ENCODE measurements around the gene HRH3. TPM values are rescaled to one million over a fixed set of nuclear protein-coding genes. Genes with fewer than 3 reads are reported as not detected.

The HRH3 gene
- total RNA-seq, 4 donors from 2014 or later = not detected

- H3K36me3 ChIP-seq = no peaks in the 10 kb centered on the region
- TF ChIP-seq EP300 (IDR thresholded peaks at IDR 0.05; ENCODE audit: low read depth) (no peak), POLR2A (IDR thresholded peaks at IDR 0.05) (no peak), POLR2AphosphoS5 (IDR thresholded peaks at IDR 0.05) (no peak), CTCF (IDR thresholded peaks at IDR 0.05) (no peak)
- H3K4me1 ChIP-seq = peaks cover 3 to 15% (median 13%) of the 10 kb centered on the region in 4 donors
- DNase-seq = no peak
- in situ Hi-C loops (cut with MboI; ENCODE audit: low pct_ligation_motif_present in 1 of 4, low pct_unique_long_range_greater_than_20kb in 1 of 4, low sequenced_read_pairs in 3 of 4) = no loop called here
- WGBS, 2 donors (ENCODE audit: low coverage in 1 of 2) = 62% methylated on average over 38 of the region's 38 CpGs; no CpG with 5 or more reads in 1 of the 2 donors
- H3K27ac ChIP-seq = no peak overlapping the region
- intact Hi-C loops (cut with DNase I; ENCODE audit: low total_unique reads) = no loop called here
- peaks cover 90% of the 10 kb centered on the region for H3K27me3 ChIP-seq
- no peak overlapping the region for H3K4me3 ChIP-seq
- H3K9me3 ChIP-seq = no peaks in the 10 kb centered on the region
Measured at GRCh38 chr20:62217913-62218773, 1.9 kb downstream of the HRH3 start.

- no peak for TF ChIP-seq POLR2AphosphoS5 (IDR thresholded peaks at IDR 0.05)
- TF ChIP-seq POLR2A (IDR thresholded peaks at IDR 0.05) = no peak
- no peak for TF ChIP-seq EP300 (IDR thresholded peaks at IDR 0.05; ENCODE audit: low read depth)
- TF ChIP-seq CTCF (IDR thresholded peaks at IDR 0.05) = no peak
- no peak overlapping the region for H3K27ac ChIP-seq
- no peaks in the 10 kb centered on the region for H3K9me3 ChIP-seq
- in situ Hi-C loops (cut with MboI; ENCODE audit: low pct_ligation_motif_present in 1 of 4, low pct_unique_long_range_greater_than_20kb in 1 of 4, low sequenced_read_pairs in 3 of 4) (no loop called here), intact Hi-C loops (cut with DNase I; ENCODE audit: low total_unique reads) (no loop called here)
- no peak for DNase-seq
- H3K4me1 ChIP-seq = peaks cover 3 to 15% (median 13%) of the 10 kb centered on the region in 4 donors
- no peaks in the 10 kb centered on the region for H3K36me3 ChIP-seq
- H3K4me3 ChIP-seq = no peak overlapping the region
- peaks cover 84% of the 10 kb centered on the region for H3K27me3 ChIP-seq
- WGBS, 2 donors (ENCODE audit: low coverage in 1 of 2) = 64 to 67% methylated on average over 3 to 26 of the region's 26 CpGs
Measured at GRCh38 chr20:62216636-62217566, 3.2 kb downstream of the HRH3 start.

GRCh38 chr20:62215991-62216635, 4.0 kb downstream of the HRH3 start:
- intact Hi-C loops (cut with DNase I; ENCODE audit: low total_unique reads) = no loop called here
- no peak for DNase-seq
- 71% methylated on average over 31 of the region's 40 CpGs; no CpG with 5 or more reads in 1 of the 2 donors for WGBS, 2 donors (ENCODE audit: low coverage in 1 of 2)
- in situ Hi-C loops (cut with MboI; ENCODE audit: low pct_ligation_motif_present in 1 of 4, low pct_unique_long_range_greater_than_20kb in 1 of 4, low sequenced_read_pairs in 3 of 4) = no loop called here
- Histone ChIP-seq H3K27ac (no peak overlapping the region), H3K4me3 (no peak overlapping the region), H3K4me1 (peaks cover 3 to 15% (median 13%) of the 10 kb centered on the region in 4 donors), H3K36me3 (no peaks in the 10 kb centered on the region), H3K9me3 (no peaks in the 10 kb centered on the region), H3K27me3 (peaks cover 84% of the 10 kb centered on the region)
- TF ChIP-seq CTCF (IDR thresholded peaks at IDR 0.05) (no peak), POLR2A (IDR thresholded peaks at IDR 0.05) (no peak), POLR2AphosphoS5 (IDR thresholded peaks at IDR 0.05) (no peak), EP300 (IDR thresholded peaks at IDR 0.05; ENCODE audit: low read depth) (no peak)

Measured in transverse colon (tissue), 4 donors.